ENCODE measurements around the gene RBM34.

DNA sequence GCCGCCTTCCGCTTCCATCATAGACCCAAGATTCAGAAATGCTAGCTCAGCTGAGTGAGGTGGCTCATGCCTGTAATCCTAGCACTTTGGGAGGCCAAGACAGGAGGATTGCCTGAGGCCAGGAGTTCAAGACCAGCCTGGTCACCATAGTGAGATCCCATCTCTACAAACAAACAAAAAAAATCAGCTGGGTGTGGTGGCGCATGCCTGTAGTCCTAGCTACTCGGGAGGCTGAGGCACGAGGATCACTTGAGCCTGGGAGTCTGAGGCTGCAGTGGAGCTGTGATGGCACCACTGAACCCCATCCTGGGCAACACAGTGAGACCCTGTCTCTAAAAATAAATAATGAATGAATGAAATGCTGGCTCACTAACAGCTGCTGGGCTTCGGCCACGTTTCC, 72.1 kb downstream of the RBM34 start:
- TF ChIP-seq NFRKB (IDR thresholded peaks at IDR 0.05) = no peak
- TF ChIP-seq ELF4 (IDR thresholded peaks at IDR 0.05) = no peak
- TF ChIP-seq ARNT (IDR thresholded peaks at IDR 0.05) = no peak
- TF ChIP-seq LEF1 (IDR thresholded peaks at IDR 0.05; ENCODE audit: borderline replicate concordance) = no peak
- no peak for TF ChIP-seq BHLHE40 (IDR thresholded peaks at IDR 0.05; ENCODE audit: borderline replicate concordance)
